Cardiac septum (tissue), 1 donor: ENCODE measurements around the gene RAD9A. TPM values are rescaled to one million over a fixed set of nuclear protein-coding genes. Genes with fewer than 3 reads are reported as not detected.

Experiments
- DNase-seq: peaks from one replicate; pipeline ENCODE4 v3.0.0-alpha.2; 2020; ENCODE audit warnings: low spot score
- intact Hi-C: fragments of 100-400 bp; cut with DNase I; formaldehyde crosslinking; loops from one replicate; pipeline ENCODE4 v1.14.0; 2022
- total RNA-seq: library from RNA; stranded (reverse); fragmentation: NEBNext Ultra II Directional; extraction: Animal tissue kit (Norgen Biotek cat#: 25700); gene quantifications from one replicate; pipeline ENCODE4 v1.2.1, GENCODE V29; 2021
- donor health status: DM: no; HTN: no; CAD: no.

RAD9A gene
- total RNA-seq, 1 donor from 2014 or later: 4.8 TPM

GRCh38 chr11:67433536-67434394 lies 42.0 kb downstream of the RAD9A start:
- no peak for DNase-seq
- intact Hi-C loops: no loop called here

DNA sequence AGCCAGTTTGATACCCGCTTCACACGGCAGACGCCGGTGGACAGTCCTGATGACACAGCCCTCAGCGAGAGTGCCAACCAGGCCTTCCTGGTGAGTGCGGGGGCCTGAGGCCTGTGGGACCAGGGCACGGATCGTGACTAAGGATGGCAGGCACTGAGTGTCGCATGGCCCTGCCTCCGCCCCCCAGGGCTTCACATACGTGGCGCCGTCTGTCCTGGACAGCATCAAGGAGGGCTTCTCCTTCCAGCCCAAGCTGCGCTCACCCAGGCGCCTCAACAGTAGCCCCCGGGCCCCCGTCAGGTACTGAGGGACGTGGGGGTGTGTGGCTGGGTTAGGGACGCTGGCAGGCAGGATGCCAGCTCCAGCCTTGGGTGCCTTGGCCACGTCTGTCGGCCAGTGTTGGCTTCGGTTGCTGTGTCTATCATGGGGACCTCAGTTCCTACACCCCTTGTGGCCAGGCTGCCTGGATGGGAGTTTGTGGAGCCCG lies 42.7 kb downstream of the RAD9A start:
- intact Hi-C loops: no loop called here
- DNase-seq: no peak

DNA sequence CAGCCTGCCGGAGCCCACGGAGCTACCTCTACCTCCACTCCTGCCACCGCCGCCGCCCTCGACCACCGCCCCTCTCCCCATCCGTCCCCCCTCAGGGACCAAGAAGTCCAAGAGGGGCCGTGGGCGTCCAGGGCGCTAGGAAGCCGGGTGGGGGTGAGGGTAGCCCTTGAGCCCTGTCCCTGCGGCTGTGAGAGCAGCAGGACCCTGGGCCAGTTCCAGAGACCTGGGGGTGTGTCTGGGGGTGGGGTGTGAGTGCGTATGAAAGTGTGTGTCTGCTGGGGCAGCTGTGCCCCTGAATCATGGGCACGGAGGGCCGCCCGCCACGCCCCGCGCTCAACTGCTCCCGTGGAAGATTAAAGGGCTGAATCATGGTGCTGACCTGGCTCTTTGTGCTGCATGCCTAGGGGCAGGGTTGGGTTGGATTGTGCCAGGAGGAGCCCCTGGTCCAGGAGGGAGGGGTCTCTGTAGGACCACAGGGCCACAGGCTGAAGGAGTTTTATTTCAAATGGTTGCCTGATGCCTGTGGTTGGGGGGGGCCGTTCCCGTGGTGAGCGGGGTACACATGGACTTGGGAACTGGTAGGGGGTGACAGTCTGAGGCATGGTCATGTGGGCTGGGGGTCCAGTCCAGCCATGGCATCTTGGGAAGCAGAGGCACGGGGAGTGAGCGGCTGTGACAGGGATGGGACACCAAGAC lies 43.4 kb downstream of the RAD9A start:
- no peak for DNase-seq
- intact Hi-C loops: no loop called here

GRCh38 chr11:67435727-67436458 lies 44.1 kb downstream of the RAD9A start:
- intact Hi-C loops: no loop called here
- no peak for DNase-seq

GRCh38 chr11:67436459-67437081 lies 44.8 kb downstream of the RAD9A start:
- DNase-seq: no peak
- intact Hi-C loops: no loop called here

GRCh38 chr11:67437082-67437808 lies 45.5 kb downstream of the RAD9A start, which contains the start of gene PTPRCAP:
Gene PTPRCAP, minus strand, starts transcription at chr11:67437682. Its CDS starts 63 bp downstream, at chr11:67437619.
- DNase-seq: no peak
- intact Hi-C loops: no loop called here

- intact Hi-C loops: no loop called here
Observed at GRCh38 chr11:67437809-67438157, 46.0 kb downstream of the RAD9A start.

GRCh38 chr11:67438158-67438902 lies 46.5 kb downstream of the RAD9A start:
- intact Hi-C loops: no loop called here
- no peak for DNase-seq

More at GRCh38 chr11:67437809-67438157, 46.0 kb downstream of the RAD9A start:
- no peak for DNase-seq

- no peak for DNase-seq
Observed at GRCh38 chr11:67439321-67440228, 47.8 kb downstream of the RAD9A start.

GRCh38 chr11:67440229-67441097 lies 48.7 kb downstream of the RAD9A start:
- no peak for DNase-seq

More at GRCh38 chr11:67439321-67440228, 47.8 kb downstream of the RAD9A start:
- intact Hi-C loops: no loop called here

GRCh38 chr11:67441098-67441563 lies 49.3 kb downstream of the RAD9A start:
- no peak for DNase-seq
- intact Hi-C loops: no loop called here

More at GRCh38 chr11:67440229-67441097, 48.7 kb downstream of the RAD9A start:
- intact Hi-C loops: no loop called here

DNA sequence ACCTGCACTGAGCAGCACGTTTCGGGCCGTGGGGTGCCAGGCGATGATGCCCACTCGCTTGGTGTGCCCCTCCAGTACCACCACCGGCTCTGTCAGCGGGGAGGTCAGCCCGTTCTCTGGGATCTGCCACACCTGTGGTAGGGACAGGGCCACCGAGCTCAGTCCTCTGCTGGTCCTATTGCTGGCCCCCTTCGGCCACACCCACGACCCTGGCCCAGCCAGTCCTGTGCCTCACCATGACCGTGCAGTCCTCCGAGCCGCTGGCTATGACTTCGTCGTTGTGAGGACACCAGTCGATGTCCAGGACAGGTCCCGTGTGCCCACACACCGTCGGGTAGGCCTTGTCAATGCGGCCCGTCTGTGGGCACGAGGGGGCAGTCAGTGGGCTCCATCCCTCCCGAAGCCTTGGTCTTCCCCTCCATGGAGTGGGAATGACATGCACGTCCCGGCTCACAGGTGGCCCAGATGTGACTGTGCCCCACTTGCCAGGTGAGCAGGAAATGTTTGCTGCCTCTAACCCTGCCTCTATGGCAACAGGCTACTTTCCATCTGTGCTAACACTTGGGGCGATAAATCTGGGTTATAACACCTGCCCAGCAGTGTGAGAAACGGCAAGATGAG lies 50.1 kb downstream of the RAD9A start:
- intact Hi-C loops: no loop called here
- no peak for DNase-seq

DNA sequence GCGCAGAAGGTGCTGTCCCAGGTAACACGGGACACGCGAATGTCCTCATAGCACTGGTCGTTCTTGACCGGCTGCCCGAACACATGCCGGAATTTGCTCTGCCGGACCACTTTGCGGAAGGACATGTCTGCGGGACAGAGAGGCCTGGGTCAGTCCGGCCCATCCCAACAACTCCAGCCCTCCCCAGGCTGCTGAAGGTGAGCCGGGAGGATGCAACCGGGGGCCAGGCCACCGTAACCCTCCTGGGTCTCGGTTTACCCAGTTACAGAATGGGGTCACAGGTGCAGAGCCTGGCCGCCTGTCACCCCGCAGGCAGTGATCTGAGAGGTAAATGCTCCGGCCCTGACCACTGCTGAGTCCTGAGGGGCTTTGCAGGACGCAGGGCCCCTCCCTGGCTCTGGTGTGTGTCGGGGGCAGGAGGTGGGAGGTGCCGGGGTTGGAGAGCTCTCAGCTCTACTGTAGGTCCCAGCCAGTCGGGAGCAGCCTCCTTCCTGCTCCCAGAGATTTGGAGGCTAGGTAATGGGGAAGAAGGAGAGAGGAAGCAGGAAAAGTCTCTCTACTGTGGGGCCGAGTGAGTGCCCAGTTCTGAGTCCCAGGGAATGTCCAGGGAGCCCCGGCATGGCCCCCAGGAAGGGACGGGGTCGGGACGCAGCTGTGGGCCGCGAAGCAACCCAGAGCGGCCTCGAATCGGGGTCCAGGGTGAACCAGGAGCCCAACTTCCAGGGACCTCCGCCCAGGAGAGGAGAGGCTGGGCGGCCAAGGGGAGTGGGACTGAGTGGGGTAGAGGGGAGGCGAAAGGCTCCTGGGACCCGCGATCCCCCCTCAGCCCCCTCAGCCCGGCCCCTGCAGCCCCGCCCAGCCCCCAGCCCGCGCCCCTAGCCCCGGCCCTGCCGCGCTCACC lies 51.0 kb downstream of the RAD9A start:
- intact Hi-C loops: no loop called here
- DNase-seq: no peak

DNA sequence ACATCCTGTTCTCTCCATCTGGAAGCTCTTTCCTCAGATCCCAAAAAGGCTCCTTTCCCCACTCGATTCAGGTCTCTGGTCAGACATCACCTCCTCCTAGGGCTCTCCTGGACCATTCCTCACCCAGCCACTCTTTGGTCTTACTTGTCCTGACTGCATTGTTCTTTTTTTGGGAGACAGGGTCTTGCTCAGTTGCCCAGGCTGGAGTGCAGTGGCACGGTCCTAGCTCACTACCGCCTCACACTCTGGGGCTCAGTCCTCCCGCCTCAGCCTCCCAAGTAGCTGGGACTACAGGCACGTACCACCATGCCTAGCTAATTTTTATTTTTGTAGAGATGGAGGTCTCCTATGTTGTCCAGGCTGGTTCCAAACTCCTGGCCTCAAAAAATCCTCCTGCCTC lies 53.7 kb downstream of the RAD9A start:
- no peak for DNase-seq
- intact Hi-C loops: no loop called here
